Neutrophil (primary cell): ENCODE data around the gene ARHGEF3.

ENCODE experiments used
- H3K27ac ChIP-seq: fragments of 200-600 bp; sonication (generic); 2 replicates; pipeline ENCODE4 v1.5.1; 2016; ENCODE audit warnings: mild to moderate bottlenecking, moderate library complexity
- H3K27me3 ChIP-seq: fragments of 200-600 bp; sonication (generic); 2 replicates; pipeline ENCODE4 v1.6.0; 2016; ENCODE audit warnings: mild to moderate bottlenecking
- H3K36me3 ChIP-seq: fragments of 200-600 bp; sonication (generic); 2 replicates; pipeline ENCODE4 v1.5.1; 2017
- H3K4me1 ChIP-seq, 2 experiments: fragments of 200-600 bp in 1 of 2; sonication (generic) in 1 of 2; 1 replicate in 1 of 2; 2 replicates in 1 of 2; pipeline versions ENCODE4 v1.5.1 to v1.6.1; 2013 to 2016; ENCODE audit warnings: low read depth in 1 of 2, low read length in 1 of 2, mild to moderate bottlenecking in 1 of 2, moderate library complexity in 1 of 2; ENCODE audit not compliant: control insufficient read depth in 1 of 2, insufficient read depth in 1 of 2
- H3K4me3 ChIP-seq, 2 experiments: fragments of 200-600 bp in 1 of 2; sonication (generic) in 1 of 2; 1 replicate in 1 of 2; 2 replicates in 1 of 2; pipeline ENCODE4 v1.5.1; 2013 to 2016; ENCODE audit warnings: low read depth in 1 of 2, low read length in 1 of 2, mild to moderate bottlenecking in 1 of 2, moderate library complexity in 1 of 2
- H3K9me3 ChIP-seq: fragments of 200-600 bp; sonication (generic); 2 replicates; pipeline ENCODE4 v1.5.1; 2016
- CTCF ChIP-seq: fragments of 200-600 bp; sonication (generic); IDR thresholded peaks from 2 replicates; pipeline ENCODE4 v1.5.1; 2016; ENCODE audit warnings: antibody characterized with exemption

ARHGEF3 gene

GRCh38 chr3:56825567-56826438, 24.1 kb upstream of the ARHGEF3 start:
- no peaks in the 10 kb centered on the region for H3K4me1 ChIP-seq
- H3K9me3 ChIP-seq = no peaks in the 10 kb centered on the region
- no peaks in the 10 kb centered on the region for H3K27me3 ChIP-seq
- no peak overlapping the region for H3K4me3 ChIP-seq
- no peaks in the 10 kb centered on the region for H3K36me3 ChIP-seq
- no peak for TF ChIP-seq CTCF
- H3K27ac ChIP-seq = no peak overlapping the region

GRCh38 chr3:56823984-56824703, 22.4 kb upstream of the ARHGEF3 start:
- no peak for TF ChIP-seq CTCF
- H3K36me3 ChIP-seq = no peaks in the 10 kb centered on the region
- H3K27ac ChIP-seq = no peak overlapping the region
- no peaks in the 10 kb centered on the region for H3K9me3 ChIP-seq
- H3K4me1 ChIP-seq = no peaks in the 10 kb centered on the region
- no peak overlapping the region for H3K4me3 ChIP-seq
- no peaks in the 10 kb centered on the region for H3K27me3 ChIP-seq

- Histone ChIP-seq H3K4me1 (no peaks in the 10 kb centered on the region), H3K27me3 (no peaks in the 10 kb centered on the region), H3K36me3 (no peaks in the 10 kb centered on the region), H3K4me3 (no peak overlapping the region), H3K9me3 (no peaks in the 10 kb centered on the region), H3K27ac (no peak overlapping the region)
- TF ChIP-seq CTCF = no peak
Observed at GRCh38 chr3:56823421-56823926, 21.7 kb upstream of the ARHGEF3 start.

- Histone ChIP-seq H3K4me1 (no peaks in the 10 kb centered on the region), H3K36me3 (no peaks in the 10 kb centered on the region)
Observed at GRCh38 chr3:56822501-56822900, 20.8 kb upstream of the ARHGEF3 start.

More at GRCh38 chr3:56822501-56822900, 20.8 kb upstream of the ARHGEF3 start:
- H3K27ac ChIP-seq = no peak overlapping the region
- no peak for TF ChIP-seq CTCF
- H3K27me3 ChIP-seq = no peaks in the 10 kb centered on the region
- no peak overlapping the region for H3K4me3 ChIP-seq
- H3K9me3 ChIP-seq = no peaks in the 10 kb centered on the region
